ENCODE data around the gene ZNF808.
"Not testable (repeated sequence)": the region's sequence is repeated elsewhere in the genome, so short reads cannot be mapped to it uniquely, and the experiment has no call there.

The ZNF808 gene

DNA sequence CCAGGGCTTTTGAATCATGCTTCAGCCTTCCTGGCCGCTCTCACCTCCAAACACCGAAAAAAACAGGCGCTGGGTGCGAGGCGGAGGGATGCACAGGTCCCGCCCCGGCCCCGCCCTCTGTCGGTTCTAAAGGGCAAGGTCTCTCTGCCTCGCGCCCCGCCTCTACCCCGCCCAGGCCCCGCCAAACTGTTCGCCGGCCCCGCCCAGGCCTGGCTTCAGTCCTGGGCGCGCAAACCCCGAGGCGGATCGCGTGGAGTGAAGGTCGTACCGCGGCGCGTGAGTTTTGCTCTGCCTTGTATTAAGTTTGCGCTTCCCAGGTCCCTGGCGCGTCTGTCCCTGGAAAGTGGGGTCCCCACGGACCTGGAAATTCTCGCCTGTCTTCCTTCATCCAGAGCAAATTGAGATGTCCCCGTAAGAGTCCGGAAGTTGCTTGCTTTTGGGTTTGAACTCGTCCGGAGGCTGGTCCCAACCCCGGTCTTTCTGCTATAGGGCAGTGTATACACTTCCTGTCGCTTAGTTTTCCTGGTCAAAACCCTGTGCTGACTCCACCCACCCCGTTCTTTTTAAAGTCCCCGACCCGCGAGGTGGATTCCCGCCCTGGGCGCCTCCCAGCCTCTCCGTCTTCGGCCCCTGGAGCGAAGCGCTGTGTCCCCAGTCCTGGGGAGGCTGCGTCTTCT is 8.4 kb downstream of the ZNF808 start:
- peak; percentile 90 to 92 for DNase-seq (ENCODE audit: low read depth in 2 of 2)

DNA sequence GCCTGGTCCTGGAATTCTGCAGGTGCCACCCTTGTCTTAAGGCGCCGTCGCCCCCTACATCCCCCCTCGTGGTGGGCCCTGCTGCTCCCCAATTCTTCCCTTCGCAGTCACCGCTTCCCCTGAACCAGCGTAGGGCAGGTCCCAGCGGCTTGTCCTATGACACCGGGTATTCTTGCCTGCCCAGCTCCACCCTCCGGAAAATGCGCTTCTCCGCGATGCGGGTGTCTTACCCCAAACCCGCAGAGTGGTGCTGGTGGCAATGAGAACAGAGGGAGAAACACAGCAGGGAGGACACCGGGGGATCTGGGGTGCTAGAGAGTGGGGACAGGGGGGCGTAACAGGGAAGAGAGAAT is 9.0 kb downstream of the ZNF808 start:
- DNase-seq (ENCODE audit: low read depth in 2 of 2), result peak; percentile 33 to 37

DNA sequence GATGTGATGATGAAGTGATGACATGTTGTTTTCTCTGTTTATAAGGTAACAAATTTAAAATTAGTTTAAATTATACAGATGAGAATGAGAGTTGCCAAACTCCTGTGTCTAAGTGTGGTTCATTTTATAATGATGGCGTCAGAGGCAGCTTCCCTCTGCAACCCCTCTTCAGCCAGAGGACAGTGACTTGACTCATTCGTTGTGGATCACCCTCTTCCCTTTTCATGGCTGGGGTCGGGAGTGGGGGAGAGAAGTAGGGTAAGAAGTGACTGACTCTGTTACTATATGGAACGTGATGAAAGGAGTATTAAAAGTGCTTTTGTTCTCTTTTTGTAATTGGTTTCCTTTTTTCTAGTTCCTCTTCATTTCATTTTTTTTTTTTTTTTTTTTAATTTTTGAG is 11.3 kb downstream of the ZNF808 start:
- not testable (repeated sequence) for DNase-seq (ENCODE audit: low read depth in 2 of 2)

DNA sequence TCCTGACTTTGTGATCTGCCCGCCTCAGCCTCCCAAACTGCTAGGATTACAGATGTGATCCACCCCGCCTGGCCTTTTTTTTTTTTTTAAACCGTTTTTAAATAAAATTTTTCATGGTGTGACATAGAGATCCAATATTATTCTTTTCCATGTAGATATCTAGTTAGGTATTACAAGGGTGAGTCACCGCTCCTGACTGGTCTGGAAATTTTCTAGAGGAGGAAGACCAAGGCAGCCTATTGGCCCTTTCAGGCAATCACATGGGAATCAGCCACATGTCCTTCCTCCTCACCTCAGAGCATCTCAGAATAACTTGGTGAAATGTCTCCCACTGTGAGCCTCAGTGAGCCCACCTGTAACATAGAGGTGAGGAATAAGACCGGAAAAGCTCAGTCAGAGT is 13.7 kb downstream of the ZNF808 start:
- DNase-seq (ENCODE audit: low read depth in 2 of 2), result not testable (repeated sequence)

DNA sequence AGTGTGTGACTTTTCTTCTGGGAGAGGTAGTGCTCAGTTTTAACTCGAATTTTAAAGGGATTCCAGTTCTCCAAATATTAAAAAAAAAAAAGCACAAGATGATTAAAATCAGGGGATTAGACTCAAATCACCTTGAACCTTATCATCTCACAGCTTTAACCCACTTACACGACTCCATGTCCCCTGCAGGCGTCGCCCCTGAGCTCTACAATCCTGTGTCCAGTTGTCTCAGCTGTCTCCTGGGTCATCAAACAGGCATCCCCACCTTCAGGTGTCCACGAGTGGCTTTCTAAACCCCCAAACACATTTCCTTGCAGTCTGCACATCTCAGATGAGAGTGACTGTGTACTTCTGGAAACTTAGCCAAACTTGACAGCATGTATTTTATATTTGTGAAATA is 14.1 kb downstream of the ZNF808 start:
- no peak for DNase-seq (ENCODE audit: low read depth in 2 of 2)

DNA sequence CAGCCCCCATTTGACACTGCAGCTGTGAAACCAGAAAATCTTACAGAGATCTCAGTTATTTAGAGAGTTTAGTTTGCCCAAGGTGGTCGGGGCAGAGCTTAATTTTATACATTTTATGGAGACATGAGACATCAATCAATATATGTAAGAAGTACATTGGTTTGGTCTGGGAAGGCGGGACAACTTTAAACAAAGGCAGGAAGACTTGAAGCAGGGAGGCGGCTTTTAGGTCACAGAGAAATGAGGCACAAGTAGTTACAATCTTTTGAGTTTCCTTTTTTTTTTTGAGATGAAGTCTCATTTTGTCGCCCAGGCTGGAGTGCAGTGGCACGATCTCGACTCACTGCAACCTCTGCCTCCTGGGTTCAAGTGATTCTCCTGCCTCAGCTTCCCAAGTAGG is 15.1 kb downstream of the ZNF808 start:
- not testable (repeated sequence) for DNase-seq (ENCODE audit: low read depth in 2 of 2)

DNA sequence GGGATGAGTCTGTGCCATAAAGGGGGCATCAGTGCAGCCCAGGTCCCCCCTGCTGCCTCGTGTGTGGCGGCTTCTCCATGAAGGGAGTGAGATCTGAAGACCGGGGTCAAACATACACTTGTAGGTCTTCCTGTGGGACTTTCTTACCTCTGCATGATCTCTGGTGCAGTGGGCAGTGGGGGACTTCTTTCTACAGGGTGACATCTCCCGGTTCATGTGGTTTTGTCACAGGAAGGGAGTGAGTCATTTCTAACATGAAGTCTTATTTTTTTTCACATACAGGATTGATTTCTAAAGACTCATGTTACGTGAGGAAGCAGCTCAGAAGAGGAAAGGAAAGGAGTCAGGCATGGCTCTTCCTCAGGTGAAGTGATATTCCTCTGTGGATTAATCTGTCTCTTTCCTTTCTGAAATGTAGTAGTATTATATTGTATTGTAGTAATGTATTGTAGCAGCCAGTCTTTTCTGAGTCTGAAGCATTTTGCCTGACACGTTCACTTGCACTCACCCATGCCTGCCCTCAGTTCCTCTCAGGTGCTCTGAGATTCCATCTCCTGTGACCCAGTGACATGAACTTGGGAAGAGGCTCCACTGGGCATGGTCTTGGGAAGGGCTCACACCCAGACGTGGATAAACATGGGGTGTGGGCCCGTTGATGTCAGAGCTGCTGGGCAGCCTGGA is 15.7 kb downstream of the ZNF808 start:
- peak in 1 of 2 donors; percentile 7 for DNase-seq (ENCODE audit: low read depth in 2 of 2)

DNA sequence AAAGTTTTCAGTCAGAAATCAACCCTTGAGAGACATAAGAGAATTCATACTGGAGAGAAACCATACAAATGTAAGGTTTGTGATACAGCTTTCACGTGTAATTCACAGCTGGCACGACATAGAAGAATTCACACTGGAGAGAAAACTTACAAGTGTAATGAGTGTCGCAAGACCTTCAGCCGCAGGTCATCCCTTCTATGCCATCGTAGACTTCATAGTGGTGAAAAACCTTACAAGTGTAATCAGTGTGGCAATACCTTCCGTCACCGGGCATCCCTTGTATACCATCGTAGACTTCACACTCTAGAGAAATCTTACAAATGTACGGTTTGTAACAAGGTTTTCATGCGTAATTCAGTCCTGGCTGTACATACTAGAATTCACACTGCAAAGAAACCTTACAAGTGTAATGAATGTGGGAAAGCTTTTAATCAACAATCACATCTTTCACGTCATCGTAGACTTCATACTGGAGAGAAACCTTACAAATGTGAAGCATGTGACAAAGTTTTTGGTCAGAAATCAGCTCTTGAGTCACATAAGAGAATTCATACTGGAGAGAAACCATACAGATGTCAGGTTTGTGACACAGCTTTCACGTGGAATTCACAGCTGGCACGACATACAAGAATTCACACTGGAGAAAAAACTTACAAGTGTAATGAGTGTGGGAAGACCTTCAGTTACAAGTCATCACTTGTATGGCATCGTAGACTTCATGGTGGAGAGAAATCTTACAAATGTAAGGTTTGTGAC is 26.9 kb downstream of the ZNF808 start:
- DNase-seq (ENCODE audit: low read depth in 2 of 2), result no peak

DNA sequence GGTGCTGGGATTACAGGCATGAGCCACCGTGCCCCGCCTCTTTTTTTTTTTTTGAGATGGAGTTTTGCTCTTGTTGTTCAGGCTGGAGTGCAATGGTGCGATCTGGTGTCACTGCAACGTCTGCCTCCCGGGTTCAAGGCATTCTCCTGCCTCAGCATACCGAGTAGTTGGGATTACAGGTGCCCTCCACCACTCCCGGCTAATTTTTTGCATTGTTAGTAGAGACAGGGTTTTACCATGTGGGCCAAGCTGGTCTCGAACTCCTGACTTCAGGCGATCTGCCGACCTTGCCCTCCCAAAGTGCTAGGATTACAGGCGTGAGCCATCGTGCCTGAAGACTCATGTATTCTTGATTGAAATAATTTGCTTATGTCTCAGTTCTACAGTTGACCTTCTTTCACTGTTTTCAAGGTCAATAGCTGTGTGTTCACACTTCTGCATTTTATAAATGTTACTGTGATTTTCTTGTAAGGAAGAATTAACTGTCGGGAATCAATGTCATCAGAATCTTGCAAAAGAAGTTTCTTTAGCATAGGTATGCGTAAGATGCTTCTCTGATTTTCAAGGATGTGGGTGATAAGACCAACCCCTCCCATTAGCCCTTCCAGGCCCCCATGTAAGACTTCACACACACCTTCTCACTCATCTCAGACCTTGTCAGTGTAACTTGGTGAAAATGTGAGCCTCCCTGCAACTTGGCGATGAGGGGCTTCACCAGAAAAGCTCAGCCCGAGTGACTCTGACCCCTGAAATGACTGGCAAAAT is 29.9 kb downstream of the ZNF808 start:
- DNase-seq (ENCODE audit: low read depth in 2 of 2), result no peak

DNA sequence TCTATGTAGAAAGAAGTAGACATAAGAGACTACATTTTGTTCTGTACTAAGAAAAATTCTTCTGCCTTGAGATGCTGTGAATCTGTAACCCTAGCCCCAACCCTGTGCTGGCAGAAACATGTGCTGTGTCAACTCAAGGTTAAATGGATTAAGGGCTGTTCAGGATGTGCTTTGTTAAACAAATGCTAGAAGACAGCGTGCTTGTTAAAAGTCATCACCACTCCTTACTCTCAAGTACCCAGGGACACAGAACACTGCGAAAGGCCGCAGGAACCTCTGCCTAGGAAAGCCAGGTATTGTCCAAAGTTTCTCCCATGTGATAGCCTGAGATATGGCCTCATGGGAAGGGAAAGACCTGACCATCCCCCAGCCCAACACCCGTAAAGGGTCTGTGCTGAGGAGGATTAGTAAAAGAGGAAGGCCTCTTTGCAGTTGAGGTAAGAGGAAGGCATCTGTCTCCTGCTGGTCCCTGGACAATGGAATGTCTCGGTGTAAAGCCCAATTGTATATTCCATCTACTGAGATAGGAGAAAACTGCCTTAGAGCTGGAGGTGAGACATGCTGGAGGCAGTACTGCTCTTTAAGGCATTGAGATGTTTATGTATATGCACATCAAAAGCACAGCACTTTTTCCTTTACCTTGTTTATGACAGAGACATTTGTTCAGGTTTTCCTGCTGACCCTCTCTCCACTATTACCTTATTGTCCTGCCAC is 31.4 kb downstream of the ZNF808 start:
- DNase-seq (ENCODE audit: low read depth in 2 of 2), result not testable (repeated sequence)

DNA sequence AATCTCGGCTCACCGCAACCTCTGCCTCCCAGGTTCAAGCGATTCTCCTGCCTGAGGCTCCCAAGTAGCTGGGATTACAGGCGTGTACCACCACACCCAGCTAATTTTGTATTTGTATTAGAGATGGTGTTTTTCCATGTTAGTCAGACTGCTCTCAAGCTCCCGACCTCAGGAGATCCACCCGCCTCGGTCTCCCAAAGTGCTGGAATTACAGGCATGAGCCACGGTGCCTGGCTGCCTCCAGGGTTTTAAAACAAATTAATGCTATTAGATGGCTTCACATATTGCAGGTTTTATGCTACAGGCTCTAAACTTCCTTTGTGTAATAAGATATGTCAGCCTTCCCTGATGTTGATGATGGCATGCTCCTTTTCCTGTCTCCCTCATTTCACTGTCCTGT is 34.1 kb downstream of the ZNF808 start:
- DNase-seq (ENCODE audit: low read depth in 2 of 2), result not testable (repeated sequence)

DNA sequence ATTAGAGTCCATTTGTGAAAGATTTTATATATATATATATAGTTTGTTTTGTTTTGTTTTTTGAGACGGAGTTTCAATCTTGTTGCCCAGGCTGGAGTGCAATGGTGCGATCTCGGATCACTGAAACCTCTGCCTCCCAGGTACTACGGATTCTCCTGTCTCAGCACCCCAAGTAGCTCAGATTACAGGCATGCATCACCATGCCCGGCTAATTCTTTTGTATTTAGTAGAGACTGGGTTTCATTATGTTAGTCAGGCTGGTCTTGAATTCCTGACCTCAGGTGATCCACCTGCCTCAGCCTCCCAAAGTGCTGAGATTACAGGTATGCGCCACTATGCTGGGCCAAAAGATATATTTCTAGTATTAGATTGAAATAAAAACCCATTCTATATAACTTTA is 38.7 kb downstream of the ZNF808 start:
- no peak for DNase-seq (ENCODE audit: low read depth in 2 of 2)

DNA sequence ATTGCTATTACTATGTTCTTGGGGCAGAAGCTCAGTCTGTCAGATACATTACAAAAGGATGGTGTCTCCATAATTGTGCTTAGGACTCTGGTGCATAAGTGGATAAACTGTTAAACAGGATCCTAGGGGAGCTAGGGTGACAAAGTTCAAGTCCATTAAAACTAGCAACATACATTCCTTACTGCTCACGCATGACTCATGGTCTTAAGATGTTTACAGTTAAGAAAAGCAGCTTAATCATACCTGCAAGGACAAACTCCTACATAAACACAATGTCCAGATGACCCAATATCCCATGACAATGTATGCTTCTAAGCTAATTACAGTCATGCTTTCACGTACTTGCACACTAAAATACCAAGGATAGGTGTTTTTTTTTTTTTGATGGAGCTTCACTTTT is 39.1 kb downstream of the ZNF808 start:
- no peak for DNase-seq (ENCODE audit: low read depth in 2 of 2)

DNA sequence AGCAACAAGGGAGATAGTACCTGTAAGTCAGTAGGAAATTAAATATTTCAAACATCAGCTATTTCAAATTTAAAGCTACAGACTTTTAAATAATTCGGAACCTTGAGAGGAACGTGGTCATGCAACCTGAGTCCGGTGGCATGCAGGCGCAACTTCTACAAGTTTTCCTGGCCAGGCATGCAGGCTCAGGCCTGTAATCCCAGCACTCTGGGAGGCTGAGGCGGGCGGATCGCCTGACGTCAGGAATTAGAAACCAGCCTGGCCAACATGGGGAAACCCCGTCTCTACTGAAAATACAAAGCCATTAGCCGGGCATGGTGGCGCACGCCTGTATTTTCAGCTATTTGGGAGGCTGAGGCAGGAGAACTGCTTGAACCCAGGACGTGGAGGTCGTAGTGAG is 40.5 kb downstream of the ZNF808 start:
- DNase-seq (ENCODE audit: low read depth in 2 of 2), result no peak

DNA sequence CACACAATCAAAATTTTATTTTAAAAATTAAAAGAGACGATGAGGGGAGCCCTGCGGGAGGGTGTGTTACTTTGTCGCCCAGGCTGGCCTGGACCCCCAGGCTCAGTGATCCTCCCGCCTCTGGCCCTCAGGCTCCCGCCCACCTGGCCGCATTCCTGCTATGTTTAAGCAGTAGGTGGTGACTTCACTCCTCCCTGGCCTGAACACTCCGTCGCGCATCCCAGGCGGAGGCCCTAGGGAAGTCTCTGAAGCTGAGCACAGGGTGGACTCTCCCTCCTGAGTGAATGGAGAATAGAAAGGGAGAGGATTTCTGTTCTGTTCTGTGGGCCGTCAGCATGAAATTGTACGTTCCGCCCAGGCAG is 42.2 kb downstream of the ZNF808 start:
- not testable (repeated sequence) for DNase-seq (ENCODE audit: low read depth in 2 of 2)

DNA sequence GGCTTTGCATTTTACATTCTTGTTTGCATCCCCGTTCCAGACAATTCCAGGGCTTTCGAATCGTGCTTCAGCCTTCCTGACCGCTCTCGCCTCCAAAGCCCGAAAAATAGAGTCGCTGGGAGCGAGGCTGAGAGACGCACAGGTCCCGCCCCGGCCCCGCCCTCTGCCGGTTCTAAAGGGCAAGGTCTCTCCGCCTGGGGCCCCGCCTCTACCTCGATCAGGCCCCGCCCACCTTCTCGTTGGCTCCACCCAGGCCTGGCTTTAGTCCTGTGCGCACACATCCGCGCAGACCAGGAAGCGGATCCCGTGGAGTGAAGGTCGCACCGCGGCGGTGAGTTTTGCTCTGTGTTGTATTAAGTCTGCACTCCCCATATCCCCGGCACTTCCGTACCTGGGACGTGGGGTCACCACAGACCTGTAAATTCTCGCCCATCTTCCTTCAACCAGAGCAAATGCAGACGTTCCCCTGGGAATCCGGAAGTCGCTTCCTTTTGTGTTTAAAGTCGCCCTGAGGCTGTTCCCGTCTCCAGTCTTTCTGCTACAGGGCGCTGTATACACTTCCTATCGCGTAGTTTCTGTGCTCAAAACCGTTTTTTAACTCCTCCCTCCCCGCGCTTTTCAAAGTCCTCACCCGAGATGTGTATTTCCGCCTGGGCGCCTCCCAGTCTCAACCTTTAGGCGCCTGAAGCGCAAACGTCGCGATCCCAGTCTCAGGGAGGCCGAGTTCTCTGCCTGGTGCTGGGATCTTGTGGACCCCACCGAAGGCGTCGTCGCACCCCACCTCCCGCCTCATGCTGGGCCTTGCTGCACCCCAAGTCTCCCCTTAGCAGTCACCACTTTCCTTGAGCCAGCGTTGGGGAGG is 42.8 kb downstream of the ZNF808 start, which contains the start of gene ZNF701:
Gene ZNF701 (plus strand): TSS at position 288 of the 862 bp plus-strand sequence. CDS start 3,861 bp downstream, outside the sequence.
- peak; percentile 86 to 97 for DNase-seq (ENCODE audit: low read depth in 2 of 2)

DNA sequence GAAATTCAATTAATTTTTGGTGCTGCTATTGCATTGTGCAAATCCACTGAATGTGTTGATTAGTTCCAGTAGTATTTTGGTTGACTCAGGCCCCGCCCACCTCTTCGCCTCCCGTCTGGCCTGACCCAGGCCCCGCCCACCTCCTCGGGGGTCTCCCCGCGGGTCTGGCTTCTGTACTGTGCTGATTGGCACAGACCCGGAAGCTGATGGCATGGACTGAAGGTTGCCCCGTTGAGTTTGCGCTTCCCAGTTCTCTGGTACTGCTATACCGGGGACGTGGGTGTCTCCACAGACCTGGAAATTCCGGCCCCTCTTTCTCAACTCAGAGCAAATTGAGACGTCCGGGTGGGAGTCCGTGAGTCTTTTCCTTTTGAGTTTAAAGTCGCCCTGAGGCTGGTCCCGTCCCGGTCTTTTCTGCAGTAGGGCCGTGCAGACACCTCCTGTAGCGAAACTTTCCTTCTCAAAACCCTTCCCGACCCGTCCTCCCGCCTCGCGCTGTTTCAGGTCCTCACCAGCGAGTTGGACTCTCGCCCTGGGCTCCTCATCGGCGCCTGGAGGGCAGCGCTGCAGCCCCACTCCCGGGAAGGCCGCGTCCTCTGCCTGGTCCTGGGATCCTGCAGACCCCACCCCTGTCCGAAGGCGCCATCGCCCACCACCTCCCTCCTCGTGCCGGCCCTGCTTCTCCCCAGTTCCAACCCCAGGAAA is 57.4 kb downstream of the ZNF808 start:
- DNase-seq (ENCODE audit: low read depth in 2 of 2), result no peak

DNA sequence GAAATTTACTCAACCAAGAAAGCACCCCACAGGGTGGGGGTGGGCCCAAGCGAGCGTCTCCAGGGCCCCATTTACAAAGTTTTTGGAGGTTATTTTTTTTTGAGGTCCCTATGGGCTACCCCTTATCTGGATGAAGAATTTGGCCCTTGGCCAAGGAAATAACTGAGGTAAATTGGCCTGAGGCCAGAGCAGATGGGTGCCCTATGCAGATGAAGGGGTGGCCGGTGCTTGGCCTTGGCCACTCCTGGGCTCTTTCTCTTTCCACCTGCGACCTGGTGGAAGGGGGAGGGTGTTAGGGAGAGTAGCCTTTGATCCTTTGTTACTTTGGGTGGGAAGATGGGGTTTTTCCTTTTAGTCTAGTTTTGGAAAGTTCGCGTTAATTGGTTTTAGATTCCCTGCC is 58.1 kb downstream of the ZNF808 start:
- DNase-seq (ENCODE audit: low read depth in 2 of 2), result no peak

DNA sequence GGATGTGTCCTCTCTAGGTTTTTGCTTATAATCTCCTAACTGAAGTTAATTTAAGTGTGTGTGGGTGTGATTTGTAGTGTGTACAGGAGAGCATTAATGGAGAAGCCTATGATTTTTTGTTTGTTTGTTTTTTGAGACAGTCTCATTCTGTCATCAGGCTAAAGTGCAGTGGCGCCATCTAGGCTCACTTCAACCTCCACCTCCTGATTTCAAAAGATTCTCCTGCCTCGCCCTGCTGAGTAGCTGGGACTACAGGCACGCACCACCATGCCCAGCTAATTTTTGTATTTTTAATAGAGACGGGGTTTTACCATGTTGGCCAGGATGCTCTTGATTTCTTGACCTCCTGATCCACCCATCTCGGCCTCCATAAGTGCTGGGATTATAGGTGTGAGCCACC is 63.3 kb downstream of the ZNF808 start:
- no peak for DNase-seq (ENCODE audit: low read depth in 2 of 2)

DNA sequence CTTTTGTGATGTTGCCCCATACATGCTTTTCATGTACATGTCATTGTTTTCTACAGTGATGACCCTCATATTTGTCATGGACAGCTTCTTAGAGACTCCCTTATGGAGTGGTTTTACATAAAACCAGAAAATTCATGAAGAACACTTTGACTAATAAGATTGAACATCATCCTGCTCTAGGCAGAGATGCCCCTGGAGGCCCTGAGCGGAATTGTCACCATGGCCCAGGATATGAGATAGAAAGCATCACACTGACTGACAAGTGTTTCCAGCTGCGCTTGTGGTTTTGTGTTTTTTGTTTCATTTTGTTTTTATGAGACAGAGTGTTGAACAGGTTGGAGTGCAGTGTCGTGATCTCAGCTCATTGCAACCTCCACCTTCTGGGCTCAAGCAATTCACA is 64.8 kb downstream of the ZNF808 start:
- no peak for DNase-seq (ENCODE audit: low read depth in 2 of 2)
